ENCODE data around the gene HADH. TPM values are rescaled to one million over a fixed set of nuclear protein-coding genes. Genes with fewer than 3 reads are reported as not detected.

Gene HADH
- total and polyA plus RNA-seq, 3 donors from 2014 or later: 65.6 to 73.8 (median 71.2) TPM

DNA sequence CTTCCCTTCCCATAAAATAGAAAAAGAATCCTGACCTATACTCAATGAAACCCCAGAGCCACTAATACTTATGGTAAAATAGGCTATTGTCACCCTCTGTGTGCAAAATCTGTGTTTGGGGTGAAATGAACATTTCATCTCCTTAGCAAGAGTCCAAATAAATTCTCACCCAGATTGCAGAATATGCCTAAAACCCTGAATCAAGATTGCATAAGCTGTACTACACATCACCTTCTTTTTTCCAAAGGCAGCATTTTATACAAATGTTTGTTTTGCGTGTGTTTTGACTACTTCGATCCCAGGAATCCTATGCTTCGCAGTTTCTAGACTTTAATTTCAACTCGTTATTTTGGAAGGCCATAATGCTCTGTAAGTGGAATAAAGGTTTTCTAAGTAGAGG lies 12.2 kb upstream of the HADH start:
- no peak overlapping the region for H3K4me3 ChIP-seq
- no peaks in the 10 kb centered on the region for H3K9me3 ChIP-seq
- DNase-seq: no peak
- TF ChIP-seq, protein P1, sequence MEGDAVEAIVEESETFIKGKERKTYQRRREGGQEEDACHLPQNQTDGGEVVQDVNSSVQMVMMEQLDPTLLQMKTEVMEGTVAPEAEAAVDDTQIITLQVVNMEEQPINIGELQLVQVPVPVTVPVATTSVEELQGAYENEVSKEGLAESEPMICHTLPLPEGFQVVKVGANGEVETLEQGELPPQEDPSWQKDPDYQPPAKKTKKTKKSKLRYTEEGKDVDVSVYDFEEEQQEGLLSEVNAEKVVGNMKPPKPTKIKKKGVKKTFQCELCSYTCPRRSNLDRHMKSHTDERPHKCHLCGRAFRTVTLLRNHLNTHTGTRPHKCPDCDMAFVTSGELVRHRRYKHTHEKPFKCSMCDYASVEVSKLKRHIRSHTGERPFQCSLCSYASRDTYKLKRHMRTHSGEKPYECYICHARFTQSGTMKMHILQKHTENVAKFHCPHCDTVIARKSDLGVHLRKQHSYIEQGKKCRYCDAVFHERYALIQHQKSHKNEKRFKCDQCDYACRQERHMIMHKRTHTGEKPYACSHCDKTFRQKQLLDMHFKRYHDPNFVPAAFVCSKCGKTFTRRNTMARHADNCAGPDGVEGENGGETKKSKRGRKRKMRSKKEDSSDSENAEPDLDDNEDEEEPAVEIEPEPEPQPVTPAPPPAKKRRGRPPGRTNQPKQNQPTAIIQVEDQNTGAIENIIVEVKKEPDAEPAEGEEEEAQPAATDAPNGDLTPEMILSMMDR (IDR thresholded peaks at IDR 0.05): no peak
- no peak for TF ChIP-seq POLR2A (IDR thresholded peaks at IDR 0.05)
- H3K27ac ChIP-seq: no peak overlapping the region
- no peaks in the 10 kb centered on the region for H3K36me3 ChIP-seq (ENCODE audit: low read depth, missing control alignments)
- intact Hi-C loops (cut with DNase I; ENCODE audit: low total_unique reads): no loop called here
- H3K4me1 ChIP-seq: no peaks in the 10 kb centered on the region
- 90 to 92% methylated on average over 4 of the region's 4 CpGs for WGBS, 2 donors
- H3K27me3 ChIP-seq: no peaks in the 10 kb centered on the region

DNA sequence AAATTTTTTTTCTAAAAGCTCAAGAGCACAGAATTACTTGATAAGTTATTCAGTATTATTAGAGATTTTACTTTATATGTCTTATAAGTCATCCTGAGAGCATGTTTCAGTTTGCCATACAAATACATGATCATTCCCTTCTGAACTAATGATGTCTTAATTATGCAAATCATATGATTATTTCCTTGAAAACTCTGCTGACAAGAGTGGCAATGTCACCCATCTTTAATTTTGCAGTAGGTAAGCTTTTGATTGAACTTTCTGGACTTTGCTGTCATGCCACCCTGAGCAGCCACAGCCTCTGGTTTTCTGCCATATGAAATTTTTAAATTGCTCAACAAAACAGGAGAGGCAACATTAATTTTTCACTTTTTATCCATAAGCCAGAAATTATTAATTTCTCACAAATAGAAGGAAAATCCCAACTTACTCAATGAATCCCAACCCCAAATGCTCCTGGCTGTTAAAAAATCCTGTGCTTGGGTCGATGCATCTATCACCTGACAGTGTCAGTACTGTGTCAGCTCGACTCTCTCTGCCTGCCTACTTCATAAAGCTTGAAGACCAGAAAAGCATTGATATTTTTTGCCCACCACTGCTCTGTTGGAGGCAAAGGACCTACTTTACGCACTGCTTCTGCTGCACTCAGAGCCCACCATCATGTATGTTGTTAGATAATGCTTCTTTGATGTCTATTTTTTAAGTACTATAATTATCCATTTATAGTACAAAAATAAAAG lies 11.6 kb upstream of the HADH start:
- Histone ChIP-seq H3K9me3 (no peaks in the 10 kb centered on the region), H3K27me3 (no peaks in the 10 kb centered on the region), H3K36me3 (ENCODE audit: low read depth, missing control alignments) (no peaks in the 10 kb centered on the region), H3K4me1 (no peaks in the 10 kb centered on the region), H3K27ac (no peak overlapping the region), H3K4me3 (no peak overlapping the region)
- 83 to 90% methylated on average over 3 of the region's 3 CpGs for WGBS, 2 donors
- DNase-seq: no peak
- intact Hi-C loops (cut with DNase I; ENCODE audit: low total_unique reads): no loop called here
- TF ChIP-seq POLR2A (IDR thresholded peaks at IDR 0.05): no peak
- TF ChIP-seq, protein P1 (IDR thresholded peaks at IDR 0.05): no peak

DNA sequence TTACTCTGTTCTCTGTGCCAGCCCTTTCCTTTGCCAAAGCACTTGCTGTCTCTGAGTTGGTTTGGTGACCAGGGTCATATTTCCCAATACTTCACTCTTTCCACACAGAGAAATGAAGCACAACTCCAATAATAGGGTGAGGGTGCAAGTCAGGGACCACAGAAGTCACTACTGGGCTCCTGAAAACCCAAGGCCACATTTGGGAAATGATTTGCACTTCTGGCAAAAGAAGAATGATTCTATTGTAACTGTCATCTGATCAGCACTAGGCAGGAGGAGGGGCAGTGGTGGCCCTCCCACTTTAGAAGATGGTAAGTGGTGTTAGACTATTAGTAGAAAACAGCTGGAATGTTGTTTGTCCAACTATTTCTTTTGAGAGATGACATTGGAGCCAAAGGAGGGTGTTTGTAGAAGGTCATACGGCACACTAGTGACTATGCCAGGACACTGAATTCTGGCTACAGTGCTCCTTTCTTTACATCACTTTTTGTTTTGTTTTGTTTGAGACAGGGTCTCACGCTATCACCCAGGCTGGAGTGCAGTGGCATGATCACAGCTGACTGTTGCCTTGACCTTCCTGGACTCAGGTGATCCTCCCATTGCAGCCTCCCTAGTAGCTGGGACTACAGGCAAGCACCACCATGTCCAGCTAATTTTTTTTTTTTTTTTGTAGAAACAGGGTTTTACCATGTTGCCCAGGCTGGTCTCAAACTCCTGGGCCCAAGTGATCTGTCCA lies 10.8 kb upstream of the HADH start:
- 65 to 79% methylated on average over 2 of the region's 2 CpGs for WGBS, 2 donors
- Histone ChIP-seq H3K27me3 (no peaks in the 10 kb centered on the region), H3K9me3 (no peaks in the 10 kb centered on the region), H3K36me3 (ENCODE audit: low read depth, missing control alignments) (no peaks in the 10 kb centered on the region), H3K4me3 (no peak overlapping the region), H3K4me1 (no peaks in the 10 kb centered on the region), H3K27ac (no peak overlapping the region)
- DNase-seq: no peak
- intact Hi-C loops (cut with DNase I; ENCODE audit: low total_unique reads): no loop called here
- TF ChIP-seq, protein P1 (IDR thresholded peaks at IDR 0.05): no peak
- TF ChIP-seq POLR2A (IDR thresholded peaks at IDR 0.05): no peak

DNA sequence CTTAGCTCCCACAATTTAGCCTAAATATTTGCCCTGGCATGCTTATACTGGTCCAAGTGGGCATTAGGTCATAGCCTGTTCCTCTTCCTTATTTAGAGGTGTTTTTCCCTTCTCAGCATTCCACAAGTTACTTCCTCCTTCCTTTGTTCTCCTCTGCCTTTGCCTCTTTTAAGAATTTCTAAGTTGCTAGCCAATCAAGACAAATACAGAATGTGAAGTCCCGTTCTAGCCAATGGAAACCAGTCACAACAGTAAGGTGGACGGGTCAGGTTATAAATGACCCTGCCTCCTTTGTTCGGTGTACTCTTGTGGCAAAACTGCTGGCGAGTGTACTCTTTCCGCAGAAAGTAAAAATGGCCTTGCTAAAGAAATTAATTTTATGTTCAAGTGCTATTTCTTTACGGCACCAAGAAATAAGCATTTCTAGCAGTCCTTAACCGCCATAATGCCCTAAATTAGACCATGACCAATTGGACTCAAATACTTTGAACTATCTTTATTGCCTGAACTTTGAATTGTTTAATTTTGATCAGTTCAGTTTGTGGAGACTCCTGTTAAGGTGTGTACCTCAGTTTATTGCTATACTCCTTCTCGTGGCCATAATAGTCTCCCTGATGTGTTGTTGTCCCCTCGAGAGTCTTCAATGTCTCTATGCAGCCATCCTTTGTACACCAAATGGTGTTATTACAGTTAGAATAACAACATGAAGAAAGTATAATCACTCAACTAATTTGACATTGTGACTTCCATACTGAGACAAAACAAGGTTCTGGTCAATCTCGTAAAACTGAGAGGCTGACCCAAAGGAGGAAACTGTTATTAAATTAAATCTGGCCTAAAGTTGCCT lies 1.6 kb upstream of the HADH start:
- DNase-seq: no peak
- no peaks in the 10 kb centered on the region for H3K27me3 ChIP-seq
- H3K9me3 ChIP-seq: no peaks in the 10 kb centered on the region
- peaks cover 20% of the 10 kb centered on the region for H3K4me1 ChIP-seq
- no peaks in the 10 kb centered on the region for H3K36me3 ChIP-seq (ENCODE audit: low read depth, missing control alignments)
- TF ChIP-seq, protein P1 (IDR thresholded peaks at IDR 0.05): no peak
- no peak for TF ChIP-seq POLR2A (IDR thresholded peaks at IDR 0.05)
- no peak overlapping the region for H3K27ac ChIP-seq
- WGBS, 2 donors: 71 to 74% methylated on average over 10 of the region's 10 CpGs
- H3K4me3 ChIP-seq: peak overlapping the region in 1 of 2 donors; percentile 97
- intact Hi-C loops (cut with DNase I; ENCODE audit: low total_unique reads): no loop called here

Measured in testis (tissue), 3 donors.